A673 (cell line): Measurements from ENCODE around the gene KRTAP13-4. TPM values are rescaled to one million over a fixed set of nuclear protein-coding genes. Genes with fewer than 3 reads are reported as not detected.

Experiments used
- BruUV-seq: library from RNA; stranded (reverse); fragments of 400-500 nt; replicated peaks from 2 replicates; lab custom pipeline; 2021; lab: Mats Ljungman, UMichigan
- CTCF ChIA-PET: fragments of 300-600 bp; sonication (Branson Sonifier 250); formaldehyde crosslinking; loops from one replicate; lab custom pipeline; 2022; ENCODE audit warnings: antibody characterized with exemption; lab: Charles Lee
- POLR2A ChIA-PET: fragments of 300-600 bp; sonication (Branson Sonifier 250); formaldehyde crosslinking; loops from one replicate; lab custom pipeline; 2022; ENCODE audit warnings: antibody characterized with exemption; ENCODE audit not compliant: low non-redundant PET; lab: Charles Lee
- DNase-seq: peaks from one replicate; pipeline ENCODE4 v3.0.0-alpha.2; 2015; ENCODE audit warnings: low spot score
- H3K27ac ChIP-seq: fragments of 200-600 bp; sonication (generic); 2 replicates; pipeline ENCODE4 v1.5.1; 2016; ENCODE audit warnings: mixed run types, low read depth, mild to moderate bottlenecking, mixed read lengths, antibody characterized with exemption, low read length; ENCODE audit not compliant: poor library complexity, severe bottlenecking
- H3K27me3 ChIP-seq: fragments of 200-600 bp; sonication (generic); replicated peaks from 2 replicates; pipeline ENCODE4 v1.6.1; 2017; ENCODE audit warnings: mixed run types, low read depth, mild to moderate bottlenecking, mixed read lengths, antibody characterized with exemption, low read length; ENCODE audit not compliant: insufficient read depth, poor library complexity
- H3K36me3 ChIP-seq: fragments of 200-600 bp; sonication (generic); 2 replicates; pipeline ENCODE4 v1.6.1; 2016; ENCODE audit warnings: mixed run types, mild to moderate bottlenecking, mixed read lengths, antibody characterized with exemption, low read length; ENCODE audit not compliant: insufficient read depth, poor library complexity, severe bottlenecking
- H3K4me1 ChIP-seq: fragments of 200-600 bp; sonication (generic); 2 replicates; pipeline ENCODE4 v1.6.1; 2017; ENCODE audit warnings: mixed run types, mild to moderate bottlenecking, mixed read lengths, antibody characterized with exemption, low read length; ENCODE audit not compliant: insufficient read depth, poor library complexity, severe bottlenecking
- H3K4me3 ChIP-seq: fragments of 200-600 bp; sonication (generic); 2 replicates; pipeline ENCODE4 v1.5.1; 2016; ENCODE audit warnings: low read depth, mixed run types, mild to moderate bottlenecking, mixed read lengths, low read length; ENCODE audit not compliant: poor library complexity, severe bottlenecking
- H3K9me3 ChIP-seq: fragments of 200-600 bp; sonication (generic); 2 replicates; pipeline ENCODE4 v1.6.1; 2016; ENCODE audit warnings: mixed run types, low read depth, mild to moderate bottlenecking, mixed read lengths, antibody characterized with exemption, low read length; ENCODE audit not compliant: poor library complexity, severe bottlenecking
- EZH2 ChIP-seq: fragments of 200-600 bp; sonication (generic); IDR thresholded peaks from 2 replicates; pipeline ENCODE4 v1.6.1; 2017; ENCODE audit warnings: borderline replicate concordance, low read depth, mild to moderate bottlenecking, mixed read lengths, antibody characterized with exemption, low read length; ENCODE audit not compliant: poor library complexity, severe bottlenecking
- intact Hi-C: fragments of 100-400 bp; cut with micrococcal nuclease; formaldehyde crosslinking; loops from one replicate; pipeline ENCODE4 v1.10.0; 2022; ENCODE audit not compliant: unreplicated experiment
- total RNA-seq: library from RNA; stranded (reverse); gene quantifications from 2 replicates; pipeline ENCODE4 v1.2.3, GENCODE V29; 2021
- TF ChIP-seq, protein P1 (sequence below): fragments of 300-800, 200-600 bp; sonication (generic); conservative IDR thresholded peaks from 2 replicates; pipeline ENCODE4 v1.5.1; 2017; ENCODE audit warnings: low read depth, mild to moderate bottlenecking, antibody characterized with exemption, low read length, moderate library complexity, mixed read lengths

Gene KRTAP13-4
- total RNA-seq, 1 experiment from 2014 or later: not detected

DNA sequence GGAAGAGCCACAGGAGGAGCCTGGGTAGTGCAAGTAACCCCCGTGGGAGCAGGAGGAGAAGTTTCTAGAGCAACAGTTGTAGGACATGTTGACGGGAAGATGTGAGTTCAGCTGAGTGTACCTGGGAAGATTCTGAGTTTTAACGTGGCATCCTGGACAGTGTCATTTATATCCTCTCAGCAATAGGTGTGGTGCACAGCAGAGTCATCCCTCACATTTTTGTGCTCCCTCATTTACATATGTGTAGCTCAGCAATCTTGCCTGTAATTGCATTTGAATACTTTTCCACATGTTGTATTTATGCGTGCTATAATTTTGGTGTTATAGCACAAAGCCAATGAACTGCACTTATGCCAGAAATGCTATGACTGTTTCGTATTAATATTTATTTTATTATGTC lies 4.2 kb upstream of the KRTAP13-4 start, which contains the start of gene KRTAP13-3:
TSS of gene KRTAP13-3 (minus strand) at position 101 of the 400 bp plus-strand sequence. CDS start at position 87, 14 bp downstream.
- POLR2A ChIA-PET: no interaction called here
- peaks cover 18% of the 10 kb centered on the region for H3K27me3 ChIP-seq
- no TSS peak for BruUV-seq
- H3K4me1 ChIP-seq: no peaks in the 10 kb centered on the region
- intact Hi-C loops: no loop called here
- no peak for DNase-seq
- CTCF ChIA-PET: no interaction called here
- no peak within 1 kb of the TSS for H3K4me3 ChIP-seq
- no peak within 1 kb of the TSS for H3K27ac ChIP-seq
- H3K9me3 ChIP-seq: no peaks in the 10 kb centered on the region
- TF ChIP-seq EZH2: no peak
- TF ChIP-seq, protein P1, sequence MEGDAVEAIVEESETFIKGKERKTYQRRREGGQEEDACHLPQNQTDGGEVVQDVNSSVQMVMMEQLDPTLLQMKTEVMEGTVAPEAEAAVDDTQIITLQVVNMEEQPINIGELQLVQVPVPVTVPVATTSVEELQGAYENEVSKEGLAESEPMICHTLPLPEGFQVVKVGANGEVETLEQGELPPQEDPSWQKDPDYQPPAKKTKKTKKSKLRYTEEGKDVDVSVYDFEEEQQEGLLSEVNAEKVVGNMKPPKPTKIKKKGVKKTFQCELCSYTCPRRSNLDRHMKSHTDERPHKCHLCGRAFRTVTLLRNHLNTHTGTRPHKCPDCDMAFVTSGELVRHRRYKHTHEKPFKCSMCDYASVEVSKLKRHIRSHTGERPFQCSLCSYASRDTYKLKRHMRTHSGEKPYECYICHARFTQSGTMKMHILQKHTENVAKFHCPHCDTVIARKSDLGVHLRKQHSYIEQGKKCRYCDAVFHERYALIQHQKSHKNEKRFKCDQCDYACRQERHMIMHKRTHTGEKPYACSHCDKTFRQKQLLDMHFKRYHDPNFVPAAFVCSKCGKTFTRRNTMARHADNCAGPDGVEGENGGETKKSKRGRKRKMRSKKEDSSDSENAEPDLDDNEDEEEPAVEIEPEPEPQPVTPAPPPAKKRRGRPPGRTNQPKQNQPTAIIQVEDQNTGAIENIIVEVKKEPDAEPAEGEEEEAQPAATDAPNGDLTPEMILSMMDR: no peak
- no peaks in the 10 kb centered on the region for H3K36me3 ChIP-seq

DNA sequence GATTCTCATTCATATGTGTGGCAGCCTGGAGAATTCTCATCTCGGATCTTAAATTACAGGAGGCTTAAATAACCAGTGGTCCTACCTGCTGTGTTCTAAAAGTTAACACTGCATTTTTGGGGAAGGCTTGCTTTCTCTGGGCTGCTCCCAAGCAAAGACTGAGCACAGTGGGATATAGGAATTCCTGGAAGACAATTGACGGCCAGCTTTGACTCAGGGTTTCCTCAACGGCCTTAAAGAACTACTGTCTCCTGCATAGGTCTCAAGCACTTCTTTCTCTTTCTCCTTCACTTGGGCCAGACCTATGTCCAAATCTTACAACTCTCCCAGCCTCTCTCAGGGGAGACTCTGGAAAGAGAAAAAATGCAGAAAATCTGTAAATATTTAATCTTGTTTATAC lies 3.3 kb upstream of the KRTAP13-4 start:
- Histone ChIP-seq H3K27me3 (peaks cover 25% of the 10 kb centered on the region), H3K4me1 (no peaks in the 10 kb centered on the region), H3K4me3 (no peak overlapping the region), H3K9me3 (no peaks in the 10 kb centered on the region), H3K27ac (no peak overlapping the region), H3K36me3 (no peaks in the 10 kb centered on the region)
- intact Hi-C loops: no loop called here
- no peak for TF ChIP-seq EZH2
- TF ChIP-seq, protein P1: no peak
- CTCF ChIA-PET: no interaction called here
- POLR2A ChIA-PET: no interaction called here
- no TSS peak for BruUV-seq
- DNase-seq: no peak

DNA sequence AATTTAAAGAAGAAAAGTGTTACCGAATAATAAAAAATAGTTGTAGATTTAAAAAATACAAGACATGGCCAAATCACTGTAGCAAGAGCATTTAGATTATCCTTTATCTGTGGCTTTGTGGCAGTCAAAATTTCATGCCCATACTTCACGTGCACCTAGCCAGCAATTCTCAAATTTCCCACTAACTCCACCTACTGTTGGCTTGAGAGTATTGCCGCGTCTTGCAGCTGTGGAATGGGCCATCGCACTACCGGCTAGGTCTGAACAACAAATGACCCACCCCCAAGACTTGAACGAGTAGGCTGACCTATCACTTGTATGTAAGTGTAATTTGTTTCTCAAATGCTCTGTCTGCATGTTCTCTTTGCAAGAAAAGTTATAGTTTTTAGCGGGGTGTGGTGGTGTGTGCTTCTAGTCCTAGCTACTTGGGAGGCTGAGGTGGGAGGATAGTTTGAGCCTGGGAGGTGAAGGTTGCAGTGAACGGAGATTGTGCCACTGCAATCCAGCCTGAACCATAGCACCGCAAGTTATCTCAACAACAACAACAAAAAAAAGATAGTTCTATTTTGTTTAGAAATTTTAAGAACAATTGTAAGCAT lies 4.1 kb downstream of the KRTAP13-4 start:
- intact Hi-C loops: no loop called here
- CTCF ChIA-PET: interaction anchor here (0.5 to 1.1 kb wide), 2 partner anchors 26 to 85 kb away, joined by 3 to 7 read pairs; no protein-coding TSS in a partner anchor
- Histone ChIP-seq H3K27ac (no peak overlapping the region), H3K36me3 (no peaks in the 10 kb centered on the region), H3K9me3 (no peaks in the 10 kb centered on the region), H3K4me3 (no peak overlapping the region), H3K27me3 (peaks cover 32% of the 10 kb centered on the region), H3K4me1 (no peaks in the 10 kb centered on the region)
- POLR2A ChIA-PET: no interaction called here
- no TSS peak for BruUV-seq
- DNase-seq: peak; percentile 56
- TF ChIP-seq EZH2: no peak
- TF ChIP-seq, protein P1: peak; percentile 75
